Mesendoderm (in vitro differentiated cells): Measurements from ENCODE around the gene UBL7.

Experiments used
- DNase-seq: peaks from one replicate; pipeline ENCODE4 v3.0.0; 2013
- H2AK5ac ChIP-seq: 2 replicates; pipeline ENCODE4 v1.6.1; 2013; ENCODE audit warnings: low read length, inconsistent platforms
- H2BK120ac ChIP-seq: 2 replicates; pipeline ENCODE4 v1.6.1; 2013; ENCODE audit warnings: low read depth, mild to moderate bottlenecking, low read length, moderate library complexity, mixed read lengths
- H2BK15ac ChIP-seq: replicated peaks from 2 replicates; pipeline ENCODE4 v1.6.1; 2013; ENCODE audit warnings: low read depth, mild to moderate bottlenecking, moderate library complexity
- H2BK5ac ChIP-seq: 2 replicates; pipeline ENCODE4 v1.6.1; 2013; ENCODE audit warnings: low read length, inconsistent platforms
- H3K18ac ChIP-seq: 2 replicates; pipeline ENCODE4 v1.6.1; 2013; ENCODE audit warnings: mild to moderate bottlenecking, low read length, mixed read lengths
- H3K23ac ChIP-seq: one replicate; pipeline ENCODE4 v1.6.1; 2013; ENCODE audit warnings: low read length
- H3K27ac ChIP-seq: 2 replicates; pipeline ENCODE4 v1.5.1; 2013; ENCODE audit warnings: low read depth, mild to moderate bottlenecking, inconsistent platforms, low read length, moderate library complexity
- H3K27me3 ChIP-seq: 2 replicates; pipeline ENCODE4 v1.6.1; 2013; ENCODE audit warnings: low read length, control low read depth, mild to moderate bottlenecking, inconsistent platforms; ENCODE audit not compliant: insufficient read depth, poor library complexity
- H3K36me3 ChIP-seq: 2 replicates; pipeline ENCODE4 v1.6.1; 2013; ENCODE audit warnings: low read length, inconsistent platforms; ENCODE audit not compliant: control insufficient read depth, insufficient read depth
- H3K4ac ChIP-seq: one replicate; pipeline ENCODE4 v1.6.1; 2013; ENCODE audit warnings: low read depth, mild to moderate bottlenecking, low read length, moderate library complexity
- H3K4me1 ChIP-seq: 2 replicates; pipeline ENCODE4 v1.6.1; 2013; ENCODE audit warnings: low read depth, low read length, inconsistent platforms; ENCODE audit not compliant: control insufficient read depth
- H3K4me2 ChIP-seq: 2 replicates; pipeline ENCODE4 v1.6.1; 2013; ENCODE audit warnings: low read length
- H3K4me3 ChIP-seq: 2 replicates; pipeline ENCODE4 v1.5.1; 2013; ENCODE audit warnings: mild to moderate bottlenecking, low read length
- H3K56ac ChIP-seq: one replicate; pipeline ENCODE4 v1.6.1; 2013; ENCODE audit warnings: low read length
- H3K79me1 ChIP-seq: 2 replicates; pipeline ENCODE4 v1.6.1; 2013; ENCODE audit warnings: low read length, inconsistent platforms
- H3K79me2 ChIP-seq: 2 replicates; pipeline ENCODE4 v1.6.1; 2013; ENCODE audit warnings: mild to moderate bottlenecking, low read length; ENCODE audit not compliant: control insufficient read depth, insufficient read depth
- H3K9ac ChIP-seq: 2 replicates; pipeline ENCODE4 v1.6.1; 2013; ENCODE audit warnings: low read length, inconsistent platforms
- H4K5ac ChIP-seq: one replicate; pipeline ENCODE4 v1.6.1; 2013; ENCODE audit warnings: low read length
- H4K8ac ChIP-seq: one replicate; pipeline ENCODE4 v1.6.1; 2013; ENCODE audit warnings: low read depth, mild to moderate bottlenecking, control low read depth, low read length, moderate library complexity
- WGBS: extraction: QIAGEN DNeasy Blood & Tissue Kit; methylation state at CpG from one replicate; pipeline ENCODE4 v1.1.7; 2013; ENCODE audit warnings: low lambda C conversion rate, missing lambda C conversion rate; ENCODE audit not compliant: insufficient coverage; ENCODE audit errors: extremely low coverage; 5-methylcytosine and 5-hydroxymethylcytosine counted together

UBL7 gene

GRCh38 chr15:74454764-74455500, 6.0 kb downstream of the UBL7 start:
- Histone ChIP-seq H3K56ac (no peak overlapping the region), H3K4me3 (no peak overlapping the region), H2BK15ac (no peak overlapping the region), H2BK5ac (no peak overlapping the region), H3K23ac (no peak overlapping the region), H3K36me3 (no peaks in the 10 kb centered on the region), H3K4me2 (no peak overlapping the region), H3K79me1 (no peaks in the 10 kb centered on the region), H2BK120ac (no peak overlapping the region), H3K79me2 (no peaks in the 10 kb centered on the region), H2AK5ac (no peak overlapping the region), H4K8ac (no peak overlapping the region), H3K9ac (no peak overlapping the region), H3K4me1 (no peaks in the 10 kb centered on the region), H3K4ac (no peak overlapping the region), H4K5ac (no peak overlapping the region), H3K18ac (no peak overlapping the region), H3K27ac (no peak overlapping the region), H3K27me3 (no peaks in the 10 kb centered on the region)
- no peak for DNase-seq

- H3K56ac ChIP-seq, result no peak overlapping the region
- H3K27me3 ChIP-seq, result no peaks in the 10 kb centered on the region
- H3K36me3 ChIP-seq, result no peaks in the 10 kb centered on the region
- no peak overlapping the region for H2BK120ac ChIP-seq
- no peak overlapping the region for H3K4me3 ChIP-seq
- H3K4ac ChIP-seq, result no peak overlapping the region
- H3K4me2 ChIP-seq, result no peak overlapping the region
- H3K18ac ChIP-seq, result no peak overlapping the region
- no peak for DNase-seq
- no peaks in the 10 kb centered on the region for H3K4me1 ChIP-seq
- H2BK5ac ChIP-seq, result no peak overlapping the region
- no peak overlapping the region for H3K9ac ChIP-seq
- no peaks in the 10 kb centered on the region for H3K79me1 ChIP-seq
- no peak overlapping the region for H4K5ac ChIP-seq
- no CpG with 5 or more reads among the region's 13 CpGs for WGBS
- no peaks in the 10 kb centered on the region for H3K79me2 ChIP-seq
- H2AK5ac ChIP-seq, result no peak overlapping the region
- no peak overlapping the region for H2BK15ac ChIP-seq
- no peak overlapping the region for H4K8ac ChIP-seq
- H3K27ac ChIP-seq, result no peak overlapping the region
- no peak overlapping the region for H3K23ac ChIP-seq
Observed at GRCh38 chr15:74453925-74454763, 6.8 kb downstream of the UBL7 start.

- Histone ChIP-seq H4K8ac (no peak overlapping the region), H3K23ac (no peak overlapping the region), H3K4me1 (no peaks in the 10 kb centered on the region), H3K27me3 (no peaks in the 10 kb centered on the region), H2BK5ac (no peak overlapping the region), H3K56ac (no peak overlapping the region), H3K18ac (no peak overlapping the region), H3K4me2 (no peak overlapping the region), H3K4me3 (no peak overlapping the region), H3K79me2 (no peaks in the 10 kb centered on the region), H3K36me3 (no peaks in the 10 kb centered on the region), H3K9ac (no peak overlapping the region), H2BK120ac (no peak overlapping the region), H3K4ac (no peak overlapping the region), H4K5ac (no peak overlapping the region), H3K27ac (no peak overlapping the region), H3K79me1 (no peaks in the 10 kb centered on the region), H2BK15ac (no peak overlapping the region), H2AK5ac (no peak overlapping the region)
- WGBS, result no CpG with 5 or more reads among the region's 16 CpGs
- peak; percentile 53 for DNase-seq
Observed at GRCh38 chr15:74451861-74452835, 8.8 kb downstream of the UBL7 start.

GRCh38 chr15:74451322-74451721, 9.6 kb downstream of the UBL7 start:
- Histone ChIP-seq H3K4ac (no peak overlapping the region), H4K5ac (no peak overlapping the region), H3K23ac (no peak overlapping the region), H2BK120ac (no peak overlapping the region), H2BK5ac (no peak overlapping the region), H3K9ac (no peak overlapping the region), H2BK15ac (no peak overlapping the region), H3K18ac (no peak overlapping the region), H4K8ac (no peak overlapping the region), H3K79me2 (no peaks in the 10 kb centered on the region), H3K4me2 (no peak overlapping the region), H3K4me3 (no peak overlapping the region), H3K4me1 (no peaks in the 10 kb centered on the region), H3K56ac (no peak overlapping the region), H3K79me1 (no peaks in the 10 kb centered on the region), H3K27ac (no peak overlapping the region), H3K36me3 (no peaks in the 10 kb centered on the region), H2AK5ac (no peak overlapping the region), H3K27me3 (no peaks in the 10 kb centered on the region)
- no CpG with 5 or more reads among the region's 2 CpGs for WGBS
- DNase-seq, result no peak

- WGBS, result no CpG with 5 or more reads among the region's 12 CpGs
- Histone ChIP-seq H4K8ac (no peak overlapping the region), H3K9ac (no peak overlapping the region), H3K4me3 (no peak overlapping the region), H4K5ac (no peak overlapping the region), H3K23ac (no peak overlapping the region), H3K79me1 (no peaks in the 10 kb centered on the region), H3K4me2 (no peak overlapping the region), H3K18ac (no peak overlapping the region), H3K56ac (no peak overlapping the region), H3K27ac (no peak overlapping the region), H3K27me3 (no peaks in the 10 kb centered on the region), H3K4me1 (no peaks in the 10 kb centered on the region), H2AK5ac (no peak overlapping the region), H3K79me2 (no peaks in the 10 kb centered on the region), H3K36me3 (no peaks in the 10 kb centered on the region), H2BK5ac (no peak overlapping the region), H2BK120ac (no peak overlapping the region), H2BK15ac (no peak overlapping the region), H3K4ac (no peak overlapping the region)
- DNase-seq, result no peak
Observed at GRCh38 chr15:74449643-74450205, 11.2 kb downstream of the UBL7 start.
